IMR-90 (cell line): Measurements from ENCODE around the gene PAQR5. TPM values are rescaled to one million over a fixed set of nuclear protein-coding genes. Genes with fewer than 3 reads are reported as not detected.

Experiments used
- ATAC-seq: fragments of 200-7000 bp; cut with Tn5 transposase; 2 replicates; pipeline ENCODE4 v1.9.1; 2020; ENCODE audit warnings: low read depth, mild to moderate bottlenecking, moderate library complexity
- BruUV-seq: library from RNA; stranded (reverse); fragments of 400-500 nt; replicated peaks from 2 replicates; lab custom pipeline; 2021; lab: Mats Ljungman, UMichigan
- CTCF ChIA-PET: fragments of 300-600 bp; formaldehyde crosslinking; extraction: SDS; loops from one replicate; lab custom pipeline; 2021; ENCODE audit warnings: antibody characterized with exemption; lab: Yijun Ruan, JAX
- POLR2A ChIA-PET: fragments of 300-600 bp; sonication (Branson Sonifier 250); formaldehyde crosslinking; loops from one replicate; lab custom pipeline; 2022; ENCODE audit warnings: antibody characterized with exemption; ENCODE audit not compliant: unreplicated experiment; lab: Charles Lee
- DNase-seq: peaks from one replicate; pipeline ENCODE4 v3.0.0; 2013
- H2AFZ ChIP-seq: replicated peaks from 2 replicates; pipeline ENCODE3; 2013; ENCODE audit warnings: low read length, mild to moderate bottlenecking; ENCODE audit not compliant: poor library complexity
- H2AK5ac ChIP-seq: 2 replicates; pipeline ENCODE4 v1.6.1; 2013; ENCODE audit warnings: low read depth, low read length, inconsistent platforms
- H2AK9ac ChIP-seq: replicated peaks from 2 replicates; pipeline ENCODE3; 2013; ENCODE audit warnings: mild to moderate bottlenecking, low read depth, low read length, moderate library complexity; ENCODE audit not compliant: poor library complexity
- H2BK120ac ChIP-seq: 2 replicates; pipeline ENCODE4 v1.6.1; 2013; ENCODE audit warnings: low read depth, low read length, inconsistent platforms
- H2BK15ac ChIP-seq: 3 replicates; pipeline ENCODE4 v1.6.1; 2013; ENCODE audit warnings: low read depth, low read length, inconsistent platforms
- H2BK20ac ChIP-seq: 2 replicates; pipeline ENCODE4 v1.6.1; 2013; ENCODE audit warnings: low read depth, mild to moderate bottlenecking, inconsistent platforms, low read length, moderate library complexity
- H2BK5ac ChIP-seq: 2 replicates; pipeline ENCODE4 v1.6.1; 2013; ENCODE audit warnings: mild to moderate bottlenecking, low read depth, low read length, inconsistent platforms; ENCODE audit not compliant: poor library complexity, severe bottlenecking
- H3K14ac ChIP-seq: replicated peaks from 2 replicates; pipeline ENCODE4 v1.6.1; 2013; ENCODE audit warnings: low read depth, low read length, inconsistent platforms
- H3K18ac ChIP-seq: 2 replicates; pipeline ENCODE4 v1.6.1; 2013; ENCODE audit warnings: low read depth, low read length, control low read depth
- H3K23ac ChIP-seq: 2 replicates; pipeline ENCODE4 v1.6.1; 2013; ENCODE audit warnings: low read depth, low read length, inconsistent platforms
- H3K27ac ChIP-seq: 2 replicates; pipeline ENCODE4 v1.5.1; 2013; ENCODE audit warnings: mild to moderate bottlenecking, control low read depth, low read length; ENCODE audit not compliant: insufficient read depth
- H3K27me3 ChIP-seq: 2 replicates; pipeline ENCODE4 v1.6.1; 2013; ENCODE audit warnings: low read length; ENCODE audit not compliant: control insufficient read depth, insufficient read depth
- H3K36me3 ChIP-seq: 2 replicates; pipeline ENCODE4 v1.6.1; 2013; ENCODE audit warnings: low read length, mixed read lengths; ENCODE audit not compliant: control insufficient read depth, insufficient read depth
- H3K4ac ChIP-seq: 2 replicates; pipeline ENCODE4 v1.6.1; 2013; ENCODE audit warnings: low read depth, low read length, inconsistent platforms
- H3K4me1 ChIP-seq: 2 replicates; pipeline ENCODE4 v1.6.1; 2013; ENCODE audit warnings: low read length, mixed read lengths; ENCODE audit not compliant: control insufficient read depth, insufficient read depth
- H3K4me2 ChIP-seq: 2 replicates; pipeline ENCODE4 v1.6.1; 2013; ENCODE audit warnings: low read depth, mild to moderate bottlenecking, control low read depth, low read length, moderate library complexity
- H3K4me3 ChIP-seq: 2 replicates; pipeline ENCODE4 v1.5.1; 2013; ENCODE audit warnings: low read depth, mild to moderate bottlenecking, control low read depth, low read length, moderate library complexity; ENCODE audit not compliant: insufficient read depth
- H3K56ac ChIP-seq: 2 replicates; pipeline ENCODE4 v1.6.1; 2013; ENCODE audit warnings: low read length, inconsistent platforms; ENCODE audit not compliant: insufficient read depth; ENCODE audit errors: extremely low read depth
- H3K79me1 ChIP-seq, 2 experiments: 2 replicates each; pipeline ENCODE4 v1.6.1; 2013; ENCODE audit warnings: low read length in 2 of 2, inconsistent platforms in 1 of 2, low read depth in 1 of 2
- H3K9ac ChIP-seq: 2 replicates; pipeline ENCODE4 v1.6.1; 2013; ENCODE audit warnings: low read depth, low read length, control low read depth
- H3K9me1 ChIP-seq: 2 replicates; pipeline ENCODE4 v1.6.1; 2013; ENCODE audit warnings: low read length, inconsistent platforms; ENCODE audit not compliant: insufficient read depth
- H3K9me3 ChIP-seq: 2 replicates; pipeline ENCODE4 v1.6.1; 2013; ENCODE audit warnings: low read length; ENCODE audit not compliant: control insufficient read depth, insufficient read depth
- H4K20me1 ChIP-seq: 2 replicates; pipeline ENCODE4 v1.6.1; 2013; ENCODE audit warnings: low read length, inconsistent platforms; ENCODE audit not compliant: insufficient read depth
- H4K5ac ChIP-seq: 2 replicates; pipeline ENCODE4 v1.6.1; 2013; ENCODE audit warnings: mild to moderate bottlenecking, low read depth, low read length, control low read depth
- H4K8ac ChIP-seq, 2 experiments: 2 replicates each; pipeline ENCODE4 v1.6.1; 2013; ENCODE audit warnings: low read depth in 2 of 2, low read length in 2 of 2, control low read depth in 1 of 2, inconsistent platforms in 1 of 2
- H4K91ac ChIP-seq: 2 replicates; pipeline ENCODE4 v1.6.1; 2013; ENCODE audit warnings: low read depth, low read length, inconsistent platforms; ENCODE audit not compliant: insufficient read depth
- ELK1 ChIP-seq: fragments of 150-350 bp; IDR thresholded peaks from 2 replicates; pipeline ENCODE4 v1.6.1; 2016; ENCODE audit warnings: low read depth, mild to moderate bottlenecking, low read length, moderate library complexity, borderline replicate concordance
- FOS ChIP-seq: fragments of 150-350 bp; IDR thresholded peaks from 2 replicates; pipeline ENCODE4 v1.6.1; 2016; ENCODE audit warnings: low read depth, low read length
- MAFK ChIP-seq: IDR thresholded peaks from 2 replicates; pipeline ENCODE4 v1.6.1; 2012; ENCODE audit warnings: low read depth, low read length, improper control_type of control experiment
- MAZ ChIP-seq: IDR thresholded peaks from 2 replicates; pipeline ENCODE4 v1.6.1; 2012; ENCODE audit warnings: low read depth, mild to moderate bottlenecking, low read length, improper control_type of control experiment, moderate library complexity, borderline replicate concordance
- MXI1 ChIP-seq: IDR thresholded peaks from 2 replicates; pipeline ENCODE4 v1.6.1; 2012; ENCODE audit warnings: low read depth, mild to moderate bottlenecking, low read length, moderate library complexity, borderline replicate concordance
- SMC3 ChIP-seq: fragments of 150-350 bp; IDR thresholded peaks from 2 replicates; pipeline ENCODE4 v1.6.1; 2016; ENCODE audit warnings: low read depth, mild to moderate bottlenecking, antibody characterized with exemption, low read length, moderate library complexity
- WGBS, 2 experiments: methylation state at CpG; one replicate each; pipeline versions ENCODE4 v1.1.5 to v1.1.7; 2013; ENCODE audit warnings: missing lambda C conversion rate in 2 of 2; ENCODE audit not compliant: insufficient read length in 1 of 2; ENCODE audit errors: extremely low coverage in 2 of 2; 5-methylcytosine and 5-hydroxymethylcytosine counted together
- dilution Hi-C: fragments of 300-500 bp; cut with HindIII; formaldehyde crosslinking; loops from one replicate; pipeline ENCODE4 v1.14.3; 2018; ENCODE audit warnings: low sequenced_read_pairs; ENCODE audit not compliant: unreplicated experiment
- in situ Hi-C: fragments of 300-500 bp; cut with MboI; formaldehyde crosslinking; loops from 3 replicates; pipeline ENCODE4 v1.14.3; 2019; ENCODE audit warnings: low sequenced_read_pairs, inconsistent platforms, mixed read lengths
- intact Hi-C: fragments of 100-400 bp; cut with micrococcal nuclease; formaldehyde crosslinking; loops from 2 replicates; pipeline ENCODE4 v1.10.0; 2022
- polyA plus RNA-seq, 3 experiments: library from polyadenylated mRNA; depleted of rRNA; stranded (reverse); fragments of >200 nt; gene quantifications; 2 replicates each; pipeline ENCODE4 v1.2.3, GENCODE V29; 2012; ENCODE audit warnings: low replicate concordance in 1 of 3
- total RNA-seq: library from RNA; depleted of rRNA; stranded (reverse); fragments of >200 nt; gene quantifications from 2 replicates; pipeline ENCODE4 v1.2.3, GENCODE V29; 2012

PAQR5 gene
- total and polyA plus RNA-seq, 2 of the 4 experiments (the other 2 are of a cell fraction) = 2.3 to 2.7 TPM

- ChIA-PET CTCF (no interaction called here), POLR2A (no interaction called here)
- Histone ChIP-seq H2BK5ac (no peak overlapping the region), H2AFZ (no peak overlapping the region), H3K27me3 (no peaks in the 10 kb centered on the region), H2AK9ac (no peak overlapping the region), H4K5ac (no peak overlapping the region), H4K20me1 (no peaks in the 10 kb centered on the region), H3K14ac (no peak overlapping the region; the same call in 1 of the 2 replicates), H3K9me3 (peaks cover 2% of the 10 kb centered on the region; the same call in 1 of the 2 replicates), H3K4me3 (no peak overlapping the region), H3K27ac (no peak overlapping the region), H3K18ac (no peak overlapping the region), H3K36me3 (no peaks in the 10 kb centered on the region), H3K9ac (no peak overlapping the region), H2BK120ac (no peak overlapping the region), H2AK5ac (no peak overlapping the region), H2BK15ac (no peak overlapping the region), H3K56ac (no peak overlapping the region), H3K9me1 (peaks cover 9% of the 10 kb centered on the region; the same call in 1 of the 2 replicates), H3K79me1 (no peaks in the 10 kb centered on the region), H3K4me1 (peaks cover 2% of the 10 kb centered on the region; the same call in 1 of the 2 replicates), H3K23ac (no peak overlapping the region), H4K91ac (no peak overlapping the region), H3K4me2 (no peak overlapping the region), H3K4ac (no peak overlapping the region), H4K8ac (no peak overlapping the region), H2BK20ac (no peak overlapping the region)
- no CpG with 5 or more reads among the region's 4 CpGs for WGBS, 2 experiments
- intact Hi-C loops (no loop called here), dilution Hi-C loops (no loop called here), in situ Hi-C loops (no loop called here)
- no peak for TF ChIP-seq SMC3
- TF ChIP-seq MAZ = no peak
- no peak for TF ChIP-seq FOS
- no peak for TF ChIP-seq MXI1
- no peak for TF ChIP-seq ELK1
- TF ChIP-seq MAFK = no peak
- ATAC-seq (no peak), DNase-seq (no peak)
- BruUV-seq = no TSS peak
Measured at GRCh38 chr15:69358850-69359249, 60.1 kb downstream of the PAQR5 start.
